WERI-Rb-1 (cell line): ENCODE measurements around the gene TUBB1.

Source experiments
- DNase-seq: peaks from one replicate; pipeline ENCODE4 v3.0.0-alpha.2; 2020
- H3K27ac ChIP-seq: fragments of 250-450 bp; sonication (Bioruptor Pico); 2 replicates; pipeline ENCODE4 v1.5.1; 2020; ENCODE audit warnings: mild to moderate bottlenecking, moderate library complexity
- H3K27me3 ChIP-seq: fragments of 250-450 bp; sonication (Bioruptor Pico); 2 replicates; pipeline ENCODE4 v1.5.1; 2021; ENCODE audit warnings: mild to moderate bottlenecking, low read depth, moderate library complexity; ENCODE audit not compliant: insufficient read depth, severe bottlenecking
- H3K36me3 ChIP-seq: fragments of 250-450 bp; sonication (Bioruptor Pico); 2 replicates; pipeline ENCODE4 v1.5.1; 2020; ENCODE audit warnings: mild to moderate bottlenecking, moderate library complexity
- H3K4me3 ChIP-seq: 2 replicates; pipeline ENCODE4 v1.5.1; 2011; ENCODE audit warnings: low read depth, mild to moderate bottlenecking, control low read depth, low read length
- H3K9me3 ChIP-seq: fragments of 250-450 bp; sonication (Bioruptor Pico); 2 replicates; pipeline ENCODE4 v1.5.1; 2021; ENCODE audit warnings: mild to moderate bottlenecking, moderate library complexity; ENCODE audit not compliant: severe bottlenecking
- TF ChIP-seq, protein P1 (sequence below): IDR thresholded peaks from 2 replicates; pipeline ENCODE4 v1.5.1; 2011; ENCODE audit warnings: low read depth, mild to moderate bottlenecking, control low read depth, inconsistent platforms, low read length

TUBB1 gene

GRCh38 chr20:59075934-59076508 is 56.8 kb downstream of the TUBB1 start:
- Histone ChIP-seq H3K4me3 (no peak overlapping the region), H3K27me3 (no peaks in the 10 kb centered on the region), H3K27ac (no peak overlapping the region), H3K9me3 (no peaks in the 10 kb centered on the region), H3K36me3 (no peaks in the 10 kb centered on the region)
- DNase-seq = no peak
- TF ChIP-seq, protein P1, sequence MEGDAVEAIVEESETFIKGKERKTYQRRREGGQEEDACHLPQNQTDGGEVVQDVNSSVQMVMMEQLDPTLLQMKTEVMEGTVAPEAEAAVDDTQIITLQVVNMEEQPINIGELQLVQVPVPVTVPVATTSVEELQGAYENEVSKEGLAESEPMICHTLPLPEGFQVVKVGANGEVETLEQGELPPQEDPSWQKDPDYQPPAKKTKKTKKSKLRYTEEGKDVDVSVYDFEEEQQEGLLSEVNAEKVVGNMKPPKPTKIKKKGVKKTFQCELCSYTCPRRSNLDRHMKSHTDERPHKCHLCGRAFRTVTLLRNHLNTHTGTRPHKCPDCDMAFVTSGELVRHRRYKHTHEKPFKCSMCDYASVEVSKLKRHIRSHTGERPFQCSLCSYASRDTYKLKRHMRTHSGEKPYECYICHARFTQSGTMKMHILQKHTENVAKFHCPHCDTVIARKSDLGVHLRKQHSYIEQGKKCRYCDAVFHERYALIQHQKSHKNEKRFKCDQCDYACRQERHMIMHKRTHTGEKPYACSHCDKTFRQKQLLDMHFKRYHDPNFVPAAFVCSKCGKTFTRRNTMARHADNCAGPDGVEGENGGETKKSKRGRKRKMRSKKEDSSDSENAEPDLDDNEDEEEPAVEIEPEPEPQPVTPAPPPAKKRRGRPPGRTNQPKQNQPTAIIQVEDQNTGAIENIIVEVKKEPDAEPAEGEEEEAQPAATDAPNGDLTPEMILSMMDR = no peak
